ENCODE results near the gene PAQR4.

The PAQR4 gene

DNA sequence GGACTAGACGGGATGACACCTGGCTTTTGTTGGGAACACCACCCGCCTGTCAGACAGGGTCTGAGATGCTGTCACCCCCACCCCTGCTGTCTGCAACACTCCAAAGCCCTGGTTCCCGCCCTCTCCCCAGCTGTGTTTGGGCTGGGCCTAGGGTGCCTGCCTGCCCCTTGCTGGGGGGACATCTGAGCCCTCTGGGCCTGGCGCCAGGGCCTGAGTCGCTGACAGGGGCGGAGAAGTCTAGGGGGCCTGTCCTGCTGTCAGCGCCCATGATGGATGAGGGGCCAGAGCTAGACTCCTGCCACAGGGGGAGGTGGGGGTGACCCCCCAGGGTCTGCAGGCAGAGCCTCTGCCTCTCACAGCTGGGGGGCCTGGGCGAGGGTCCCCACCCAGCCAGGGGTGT lies 18.7 kb downstream of the PAQR4 start:
- Mint-ChIP-seq H3K36me3 (ENCODE audit: low read depth) (no peaks in the 10 kb centered on the region), H3K27me3 (no peaks in the 10 kb centered on the region), H3K27ac (no peak overlapping the region), H3K9me3 (no peaks in the 10 kb centered on the region), H3K4me1 (peaks cover 5% of the 10 kb centered on the region), H3K4me3 (no peak overlapping the region)
- ATAC-seq (no peak), DNase-seq (no peak)

DNA sequence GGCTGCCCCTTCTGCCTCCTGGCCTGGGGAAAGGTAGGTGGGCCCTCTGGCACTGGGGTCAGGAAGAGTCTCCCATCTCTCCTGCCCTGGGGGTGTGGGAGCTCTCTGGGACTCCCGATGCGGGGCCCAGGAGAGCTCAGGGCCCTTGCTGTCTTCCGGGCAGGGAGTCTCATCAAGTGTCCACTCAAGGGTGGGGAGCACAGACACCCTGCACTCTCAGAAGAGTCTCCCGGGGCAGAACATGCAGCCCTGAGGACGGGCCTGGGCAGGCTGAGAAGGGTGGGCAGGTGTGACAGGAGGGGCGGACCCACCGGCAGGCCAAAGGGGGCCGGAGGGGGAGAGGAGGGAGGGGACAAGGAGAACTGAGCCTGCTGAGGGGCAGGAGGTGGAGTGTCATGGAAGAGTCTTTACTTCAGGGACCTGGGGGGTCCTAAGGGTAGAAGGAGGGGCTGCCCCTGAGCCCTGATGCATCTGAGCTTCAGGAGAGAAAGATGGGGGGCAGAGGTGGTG lies 19.5 kb downstream of the PAQR4 start:
- Mint-ChIP-seq H3K4me3 (no peak overlapping the region), H3K27ac (no peak overlapping the region), H3K9me3 (no peaks in the 10 kb centered on the region), H3K36me3 (ENCODE audit: low read depth) (no peaks in the 10 kb centered on the region), H3K4me1 (peaks cover 3% of the 10 kb centered on the region), H3K27me3 (no peaks in the 10 kb centered on the region)
- DNase-seq (no peak), ATAC-seq (no peak)

DNA sequence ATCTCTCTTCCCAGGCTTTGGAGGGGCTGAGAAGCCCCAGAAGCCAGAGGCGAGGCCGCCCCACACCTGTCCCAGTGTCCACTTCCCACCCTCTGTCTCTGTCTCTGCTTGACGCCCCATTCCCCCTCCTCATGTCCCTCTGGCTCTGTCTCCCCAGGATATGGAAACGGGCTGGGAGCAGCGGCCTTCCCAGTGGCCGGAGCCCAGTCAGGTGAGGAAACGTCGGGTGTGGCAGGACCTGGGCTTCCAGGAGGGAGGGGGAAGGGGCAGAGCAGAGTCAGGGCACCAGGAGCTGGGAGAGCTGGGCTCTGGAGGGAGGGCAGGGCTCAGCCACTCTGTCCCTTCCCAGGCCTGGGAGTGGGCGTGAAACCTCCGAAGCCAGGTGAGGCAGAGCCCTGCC lies 21.7 kb downstream of the PAQR4 start:
- no peak for DNase-seq
- H3K9me3 Mint-ChIP-seq = no peaks in the 10 kb centered on the region
- H3K27me3 Mint-ChIP-seq = no peaks in the 10 kb centered on the region

DNA sequence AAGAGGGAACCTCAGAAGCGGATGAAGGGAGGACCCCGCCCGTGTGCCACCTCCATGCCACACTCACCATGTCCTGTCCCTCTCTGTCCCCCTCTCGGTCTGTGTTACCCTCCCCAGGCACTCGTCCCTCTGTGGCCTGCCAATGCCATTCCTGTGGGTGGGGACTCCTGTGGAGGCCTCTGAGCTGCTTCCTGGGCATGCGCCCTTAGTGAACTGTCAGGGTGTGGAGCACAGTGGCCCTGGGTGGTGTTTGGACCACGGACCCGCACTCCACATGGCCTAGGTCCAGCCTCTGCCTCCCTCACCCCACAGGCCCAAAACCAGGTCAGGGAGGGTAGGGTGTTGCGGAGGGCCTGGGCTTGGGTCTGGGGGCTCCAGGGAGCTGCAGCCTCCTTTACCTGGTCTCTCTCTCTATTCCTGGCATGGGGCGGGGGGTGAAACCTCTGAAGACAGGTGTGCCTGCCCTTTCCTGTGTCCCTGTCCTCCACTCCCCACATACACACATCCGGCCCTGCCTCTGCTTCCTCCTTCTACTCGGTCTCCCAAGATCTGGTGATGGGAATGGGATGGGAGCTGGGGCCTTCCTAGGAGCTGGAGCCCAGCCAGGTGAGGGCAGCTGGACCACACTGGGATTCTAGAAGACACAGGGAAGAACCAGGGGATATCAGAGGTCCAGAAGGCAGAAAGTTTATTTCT lies 22.6 kb downstream of the PAQR4 start:
- no peak overlapping the region for H3K27ac Mint-ChIP-seq
- no peak for ATAC-seq
- H3K4me1 Mint-ChIP-seq = no peaks in the 10 kb centered on the region
- no peaks in the 10 kb centered on the region for H3K9me3 Mint-ChIP-seq
- DNase-seq = no peak
- no peaks in the 10 kb centered on the region for H3K36me3 Mint-ChIP-seq (ENCODE audit: low read depth)
- H3K27me3 Mint-ChIP-seq = no peaks in the 10 kb centered on the region
- no peak overlapping the region for H3K4me3 Mint-ChIP-seq

More for the DNA sequence above, 21.7 kb downstream of the PAQR4 start:
- H3K4me3 Mint-ChIP-seq = no peak overlapping the region
- no peak for ATAC-seq
- no peaks in the 10 kb centered on the region for H3K4me1 Mint-ChIP-seq
- no peaks in the 10 kb centered on the region for H3K36me3 Mint-ChIP-seq (ENCODE audit: low read depth)
- no peak overlapping the region for H3K27ac Mint-ChIP-seq

DNA sequence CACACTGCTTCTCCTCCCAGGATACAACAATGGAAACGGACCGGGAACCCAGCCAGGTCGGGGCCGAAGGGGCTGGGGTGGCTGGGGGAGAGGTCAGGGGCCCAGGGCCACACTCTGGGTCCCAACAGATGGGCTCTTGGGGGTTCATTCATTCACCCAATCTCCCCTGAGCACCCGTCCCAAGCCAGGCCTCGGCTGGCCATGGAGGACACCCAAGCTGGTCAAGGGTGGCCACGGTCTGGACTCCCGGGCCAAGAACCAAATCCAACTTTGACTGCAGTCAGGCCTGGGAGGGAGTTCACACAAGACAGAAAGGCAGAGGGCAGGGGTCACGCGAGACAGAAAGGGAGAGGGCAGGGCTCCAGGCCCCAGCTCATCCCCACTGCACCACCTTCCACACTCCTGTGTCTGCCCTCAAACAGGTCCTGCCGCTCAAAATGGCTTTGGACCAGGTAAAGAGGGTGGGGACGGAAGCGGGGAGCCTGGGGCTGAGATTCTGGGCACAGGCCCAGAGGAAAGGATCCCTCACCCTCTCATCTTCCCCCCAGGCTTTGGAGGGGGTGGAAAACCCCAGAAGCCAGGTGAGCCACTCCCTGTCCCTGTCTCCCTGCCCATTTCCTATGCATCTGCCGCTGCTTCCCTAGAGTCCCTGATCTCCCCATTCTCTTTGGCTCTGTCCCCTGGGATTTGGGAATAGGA lies 23.4 kb downstream of the PAQR4 start:
- no peaks in the 10 kb centered on the region for H3K4me1 Mint-ChIP-seq
- DNase-seq (no peak), ATAC-seq (no peak)
- H3K36me3 Mint-ChIP-seq (ENCODE audit: low read depth) = no peaks in the 10 kb centered on the region
- H3K4me3 Mint-ChIP-seq = no peak overlapping the region
- no peaks in the 10 kb centered on the region for H3K27me3 Mint-ChIP-seq
- H3K27ac Mint-ChIP-seq = no peak overlapping the region
- H3K9me3 Mint-ChIP-seq = no peaks in the 10 kb centered on the region

DNA sequence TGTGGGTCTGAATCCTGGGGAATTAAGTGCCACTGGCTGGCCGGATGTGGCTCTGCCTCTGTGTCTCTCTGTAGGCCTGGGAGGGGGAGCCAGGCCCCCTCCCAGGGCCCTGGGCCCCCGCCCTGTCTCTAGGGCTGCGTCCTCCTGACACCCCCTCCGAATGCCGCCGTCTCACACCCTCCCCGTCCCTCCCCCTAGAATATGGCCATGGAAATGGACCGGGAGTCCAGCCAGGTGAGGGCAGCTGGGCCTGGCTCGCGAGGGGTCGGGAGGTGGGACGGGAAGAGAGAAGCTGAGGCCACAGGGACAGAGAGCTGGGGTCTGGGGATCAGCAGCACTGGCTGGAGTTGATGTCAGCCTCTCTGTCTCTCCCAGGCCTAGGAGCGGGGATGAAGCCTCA lies 27.1 kb downstream of the PAQR4 start:
- Mint-ChIP-seq H3K27me3 (peaks cover 4% of the 10 kb centered on the region), H3K9me3 (no peaks in the 10 kb centered on the region), H3K36me3 (ENCODE audit: low read depth) (no peaks in the 10 kb centered on the region), H3K4me3 (no peak overlapping the region), H3K4me1 (no peaks in the 10 kb centered on the region), H3K27ac (no peak overlapping the region)
- ATAC-seq = no peak
- DNase-seq = no peak

DNA sequence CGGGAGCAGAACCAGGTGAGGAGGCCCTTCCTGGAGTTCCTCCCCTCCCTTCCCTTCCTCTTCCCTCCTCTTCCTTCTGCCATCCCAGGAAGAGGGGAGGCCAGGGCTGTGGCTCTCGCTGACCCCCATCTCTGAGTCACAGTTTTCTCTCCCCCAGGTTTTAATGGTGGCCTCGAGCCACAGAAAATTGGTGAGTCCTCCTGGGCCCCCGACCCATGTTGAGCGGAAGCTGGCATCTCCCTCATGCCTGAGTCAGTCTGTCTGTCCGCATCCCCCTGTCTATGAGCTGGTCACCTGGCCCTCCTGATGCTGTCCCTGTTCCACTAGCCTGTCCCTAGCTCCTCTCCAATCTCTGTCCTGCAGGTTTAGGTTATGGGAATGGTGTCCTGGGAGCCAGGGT lies 30.8 kb downstream of the PAQR4 start:
- H3K4me3 Mint-ChIP-seq = no peak overlapping the region
- no peak for DNase-seq
- no peak overlapping the region for H3K27ac Mint-ChIP-seq
- peaks cover 5% of the 10 kb centered on the region for H3K4me1 Mint-ChIP-seq
- no peaks in the 10 kb centered on the region for H3K36me3 Mint-ChIP-seq (ENCODE audit: low read depth)
- no peak for ATAC-seq
- peaks cover 7% of the 10 kb centered on the region for H3K27me3 Mint-ChIP-seq
- H3K9me3 Mint-ChIP-seq = no peaks in the 10 kb centered on the region

DNA sequence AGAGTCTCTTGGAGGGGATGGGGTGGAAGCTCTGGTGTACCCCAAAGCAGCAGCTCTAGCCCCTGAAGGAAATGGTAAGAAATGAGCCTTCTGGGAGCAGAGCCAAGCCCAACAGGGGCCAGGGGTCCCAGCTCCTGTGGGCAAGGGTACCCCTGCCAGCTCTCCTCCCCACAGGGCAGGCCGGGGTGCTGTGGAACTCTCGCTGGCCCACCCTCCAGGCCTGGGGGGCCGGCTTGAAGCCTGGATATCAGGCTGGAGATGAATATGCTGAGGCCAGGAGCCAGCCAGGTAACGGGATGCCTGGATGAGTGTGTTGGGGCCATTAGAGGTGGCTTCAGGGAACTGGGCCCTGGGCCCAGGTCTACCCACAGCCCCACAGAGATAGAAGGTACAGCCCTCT lies 31.4 kb downstream of the PAQR4 start:
- H3K9me3 Mint-ChIP-seq = no peaks in the 10 kb centered on the region
- ATAC-seq = no peak
- no peak for DNase-seq
- H3K36me3 Mint-ChIP-seq (ENCODE audit: low read depth) = no peaks in the 10 kb centered on the region
- no peak overlapping the region for H3K4me3 Mint-ChIP-seq
- H3K27ac Mint-ChIP-seq = no peak overlapping the region
- peaks cover 6% of the 10 kb centered on the region for H3K4me1 Mint-ChIP-seq
- H3K27me3 Mint-ChIP-seq = peaks cover 9% of the 10 kb centered on the region

DNA sequence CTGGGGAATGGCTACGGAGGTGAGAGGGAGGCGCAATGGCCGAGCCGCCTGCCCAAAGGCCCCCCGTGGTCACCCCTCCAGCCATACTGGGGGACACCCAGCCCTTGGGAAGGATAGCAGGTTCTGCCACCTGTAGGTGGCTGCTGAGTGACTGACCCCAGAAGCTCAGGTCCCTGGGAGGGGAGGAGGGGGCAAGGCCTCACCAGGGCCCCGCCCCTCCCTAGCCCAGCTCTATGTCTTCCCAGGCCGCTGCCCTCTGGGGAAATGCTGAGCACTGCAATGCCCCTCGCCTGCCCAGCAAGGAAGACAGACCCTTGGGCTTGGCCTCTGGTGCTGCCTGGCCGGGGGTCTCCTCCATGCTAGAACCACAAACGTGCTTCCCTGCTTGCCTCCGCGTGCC lies 32.2 kb downstream of the PAQR4 start:
- H3K27me3 Mint-ChIP-seq = peaks cover 14% of the 10 kb centered on the region
- DNase-seq (no peak), ATAC-seq (no peak)
- peaks cover 6% of the 10 kb centered on the region for H3K4me1 Mint-ChIP-seq
- H3K36me3 Mint-ChIP-seq (ENCODE audit: low read depth) = no peaks in the 10 kb centered on the region
- no peaks in the 10 kb centered on the region for H3K9me3 Mint-ChIP-seq
- no peak overlapping the region for H3K27ac Mint-ChIP-seq
- H3K4me3 Mint-ChIP-seq = no peak overlapping the region

DNA sequence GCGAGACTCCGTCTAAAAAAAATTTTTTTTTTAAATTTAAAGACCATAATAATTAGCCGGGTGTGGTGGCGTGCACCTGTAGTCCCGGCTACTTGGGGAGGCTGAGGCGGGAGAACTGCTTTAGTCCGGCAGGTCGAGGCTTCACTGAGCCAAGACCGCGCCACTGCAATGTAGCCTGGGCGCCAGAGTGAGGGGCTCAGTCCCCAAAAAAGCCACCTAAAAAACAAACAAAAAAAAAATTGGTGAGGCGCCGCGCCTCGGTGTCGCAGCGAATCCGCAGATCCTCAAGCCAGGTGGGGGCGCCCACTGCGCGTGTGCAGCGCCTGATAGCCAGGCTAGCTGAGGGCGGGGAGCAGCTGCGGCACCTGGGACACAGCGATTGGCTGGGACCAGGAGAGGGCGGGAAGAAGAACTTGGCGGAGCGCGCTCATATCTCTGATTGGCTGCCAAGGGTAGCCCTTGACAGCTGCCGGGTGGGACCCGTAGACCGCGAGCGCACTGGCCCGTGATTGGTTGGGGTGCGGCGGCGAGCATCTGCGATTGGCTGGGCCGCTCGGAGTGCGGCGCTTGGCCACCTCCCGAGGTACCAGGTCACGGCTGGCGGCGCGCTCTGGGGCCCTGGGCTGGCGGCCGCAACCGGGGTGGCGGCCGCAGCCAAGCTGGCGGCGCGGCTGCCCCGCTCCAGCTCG lies 34.6 kb downstream of the PAQR4 start:
- Mint-ChIP-seq H3K27me3 (peaks cover 18% of the 10 kb centered on the region), H3K4me3 (peak overlapping the region; percentile 51), H3K9me3 (no peaks in the 10 kb centered on the region), H3K27ac (peak overlapping the region; percentile 80), H3K36me3 (ENCODE audit: low read depth) (no peaks in the 10 kb centered on the region), H3K4me1 (peaks cover 23% of the 10 kb centered on the region)
- ATAC-seq (peak; percentile 99), DNase-seq (peak; percentile 95)

DNA sequence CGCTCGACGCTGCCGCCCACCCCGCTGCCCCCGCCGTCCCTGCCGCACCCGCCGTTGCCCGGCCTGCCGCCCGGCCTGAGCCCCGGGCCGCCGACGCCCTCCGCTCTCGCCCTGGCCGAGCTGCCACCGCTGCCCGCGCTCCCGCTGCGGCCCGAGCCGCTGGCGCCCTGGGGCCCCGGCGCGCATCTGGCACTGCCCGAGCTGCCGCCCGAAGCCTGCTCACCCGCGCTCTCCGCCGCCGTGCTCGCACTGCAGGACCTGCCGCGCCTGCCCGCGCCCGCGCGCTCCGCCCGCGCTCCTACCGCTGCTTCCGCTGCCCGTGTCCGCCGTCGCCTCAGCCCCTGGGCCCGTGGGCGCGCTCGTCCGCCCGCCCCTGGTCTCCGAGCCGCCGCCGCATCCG lies 35.2 kb downstream of the PAQR4 start:
- H3K4me3 Mint-ChIP-seq = no peak overlapping the region
- no peaks in the 10 kb centered on the region for H3K9me3 Mint-ChIP-seq
- DNase-seq = peak; percentile 16
- peaks cover 14% of the 10 kb centered on the region for H3K27me3 Mint-ChIP-seq
- ATAC-seq = no peak
- H3K4me1 Mint-ChIP-seq = peaks cover 26% of the 10 kb centered on the region
- H3K36me3 Mint-ChIP-seq (ENCODE audit: low read depth) = no peaks in the 10 kb centered on the region
- H3K27ac Mint-ChIP-seq = no peak overlapping the region

DNA sequence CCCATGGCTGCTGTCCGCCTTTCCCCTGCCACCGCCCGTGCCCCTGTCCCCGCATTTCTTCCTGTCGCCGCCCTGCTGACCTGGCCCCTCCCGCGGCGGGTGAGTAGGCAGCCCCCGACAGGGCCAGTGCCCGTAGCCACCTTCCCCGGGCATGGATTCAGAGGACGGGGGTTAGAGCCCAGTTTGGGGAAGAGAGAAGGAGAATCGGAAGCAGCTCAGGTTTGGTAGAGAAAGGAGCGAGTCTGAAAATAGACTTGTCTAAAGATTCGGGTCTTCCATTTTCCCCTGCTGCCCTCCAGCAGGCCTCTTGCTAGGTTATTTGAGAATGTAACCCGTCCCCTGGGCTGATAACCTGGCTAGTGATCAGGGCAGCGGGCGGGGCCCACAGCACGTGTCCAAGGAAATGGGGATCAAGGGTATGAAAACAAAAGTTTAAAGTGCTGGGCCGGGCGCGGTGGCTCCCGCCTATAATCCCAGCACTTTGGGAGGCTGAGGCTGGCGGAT lies 35.7 kb downstream of the PAQR4 start:
- H3K27me3 Mint-ChIP-seq = peaks cover 13% of the 10 kb centered on the region
- H3K4me3 Mint-ChIP-seq = peak overlapping the region; percentile 45
- H3K27ac Mint-ChIP-seq = no peak overlapping the region
- H3K9me3 Mint-ChIP-seq = no peaks in the 10 kb centered on the region
- H3K36me3 Mint-ChIP-seq (ENCODE audit: low read depth) = no peaks in the 10 kb centered on the region
- ATAC-seq (no peak), DNase-seq (no peak)
- H3K4me1 Mint-ChIP-seq = peaks cover 26% of the 10 kb centered on the region

DNA sequence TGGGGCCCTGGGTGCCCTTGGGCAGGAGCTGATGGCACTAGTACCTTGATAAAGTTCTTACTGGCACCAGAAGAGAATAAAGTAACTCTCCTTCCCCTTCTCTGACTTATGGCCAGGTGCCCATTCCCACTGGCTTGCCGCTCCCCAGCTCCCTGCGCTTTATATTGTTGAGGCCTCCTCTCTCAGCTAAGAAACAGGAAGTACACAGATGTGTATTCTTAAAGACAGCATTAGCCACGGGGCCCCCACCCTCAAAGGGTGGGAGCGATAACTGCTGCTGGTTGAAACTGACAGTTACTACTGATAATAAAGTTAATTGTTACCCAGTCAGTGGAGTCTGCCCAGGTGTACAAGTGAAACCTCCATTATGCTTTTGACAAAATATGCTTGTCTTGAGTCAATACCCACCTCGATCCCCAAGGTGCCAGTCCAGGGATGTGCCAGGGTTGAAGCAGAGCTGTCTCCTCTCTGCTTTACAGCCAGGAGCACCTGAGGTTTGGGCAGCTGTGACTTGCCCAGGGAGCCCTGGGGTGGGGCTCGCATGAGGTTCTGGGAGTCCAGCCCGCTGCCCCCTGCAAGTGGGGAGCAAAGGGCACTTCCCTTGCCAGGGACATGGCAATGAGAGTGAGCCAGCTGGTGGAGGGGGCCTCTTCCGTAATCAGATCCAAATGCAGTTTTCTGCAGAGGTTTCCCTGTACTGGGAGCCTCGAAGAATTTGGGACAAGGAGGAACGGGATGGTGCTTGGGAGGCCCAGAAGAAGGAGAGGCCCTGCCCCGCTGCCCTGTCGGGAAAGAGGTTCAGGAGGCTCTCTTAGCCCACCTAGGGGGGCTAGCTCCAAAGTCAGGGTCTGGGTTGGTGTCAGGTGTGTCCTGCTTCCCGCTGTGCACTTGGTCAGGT lies 38.2 kb downstream of the PAQR4 start:
- no peak for DNase-seq
- Mint-ChIP-seq H3K4me3 (no peak overlapping the region), H3K9me3 (no peaks in the 10 kb centered on the region), H3K36me3 (ENCODE audit: low read depth) (no peaks in the 10 kb centered on the region), H3K27ac (no peak overlapping the region), H3K27me3 (peaks cover 13% of the 10 kb centered on the region), H3K4me1 (peaks cover 26% of the 10 kb centered on the region)
- no peak for ATAC-seq
